HG03280 (cell line): ENCODE results near the gene EXOG.
"Not testable (repeated sequence)": the region's sequence is repeated elsewhere in the genome, so short reads cannot be mapped to it uniquely, and the experiment has no call there.

Experiments
- ATAC-seq: cut with Tn5 transposase; IDR thresholded peaks from one replicate; pipeline ENCODE4 v1.9.1; 2021; ENCODE audit warnings: mild to moderate bottlenecking, moderate library complexity; ENCODE audit not compliant: unreplicated experiment

The EXOG gene

GRCh38 chr3:38561746-38562466 is 65.8 kb downstream of the EXOG start:
- no peak for ATAC-seq

GRCh38 chr3:38562467-38562925 is 66.4 kb downstream of the EXOG start:
- no peak for ATAC-seq

GRCh38 chr3:38563070-38563885 is 67.1 kb downstream of the EXOG start:
- ATAC-seq, result no peak

- ATAC-seq, result no peak
Observed at GRCh38 chr3:38563886-38564270, 67.7 kb downstream of the EXOG start.

DNA sequence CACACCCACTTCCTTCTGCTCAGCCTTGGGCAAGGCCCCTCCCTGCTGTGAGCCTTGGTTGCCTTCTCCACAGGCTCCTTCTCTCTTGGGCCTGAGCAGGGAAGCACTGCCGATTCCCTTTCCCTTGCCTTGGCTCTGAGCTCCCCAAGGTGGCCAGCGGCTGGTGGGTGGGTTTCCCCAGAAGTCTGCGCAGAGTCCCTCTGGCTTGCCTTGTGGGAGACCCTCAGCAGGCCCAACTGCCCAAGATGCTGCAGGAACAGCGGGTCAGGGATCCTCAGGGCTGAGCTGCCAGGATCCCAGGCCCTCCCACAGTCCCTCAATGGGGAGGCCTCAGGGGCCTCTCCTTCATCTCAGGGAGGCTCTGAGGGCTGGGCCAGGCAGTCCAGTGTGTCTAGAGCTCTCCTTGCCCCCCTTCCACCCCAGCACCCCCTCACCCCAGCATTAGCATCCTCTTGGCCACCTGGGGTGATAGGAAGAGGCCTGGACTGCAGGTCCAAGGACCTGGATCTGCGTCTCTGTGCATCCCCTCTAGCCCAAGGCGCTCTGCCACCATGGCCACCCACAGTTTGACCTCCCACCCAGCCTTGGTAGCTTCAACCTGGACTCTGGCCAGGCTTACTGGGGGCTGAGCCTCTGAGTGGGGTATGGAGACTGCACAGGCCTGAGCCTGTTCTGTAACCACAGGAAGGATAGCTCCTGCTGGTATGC is 68.6 kb downstream of the EXOG start:
- ATAC-seq, result no peak

DNA sequence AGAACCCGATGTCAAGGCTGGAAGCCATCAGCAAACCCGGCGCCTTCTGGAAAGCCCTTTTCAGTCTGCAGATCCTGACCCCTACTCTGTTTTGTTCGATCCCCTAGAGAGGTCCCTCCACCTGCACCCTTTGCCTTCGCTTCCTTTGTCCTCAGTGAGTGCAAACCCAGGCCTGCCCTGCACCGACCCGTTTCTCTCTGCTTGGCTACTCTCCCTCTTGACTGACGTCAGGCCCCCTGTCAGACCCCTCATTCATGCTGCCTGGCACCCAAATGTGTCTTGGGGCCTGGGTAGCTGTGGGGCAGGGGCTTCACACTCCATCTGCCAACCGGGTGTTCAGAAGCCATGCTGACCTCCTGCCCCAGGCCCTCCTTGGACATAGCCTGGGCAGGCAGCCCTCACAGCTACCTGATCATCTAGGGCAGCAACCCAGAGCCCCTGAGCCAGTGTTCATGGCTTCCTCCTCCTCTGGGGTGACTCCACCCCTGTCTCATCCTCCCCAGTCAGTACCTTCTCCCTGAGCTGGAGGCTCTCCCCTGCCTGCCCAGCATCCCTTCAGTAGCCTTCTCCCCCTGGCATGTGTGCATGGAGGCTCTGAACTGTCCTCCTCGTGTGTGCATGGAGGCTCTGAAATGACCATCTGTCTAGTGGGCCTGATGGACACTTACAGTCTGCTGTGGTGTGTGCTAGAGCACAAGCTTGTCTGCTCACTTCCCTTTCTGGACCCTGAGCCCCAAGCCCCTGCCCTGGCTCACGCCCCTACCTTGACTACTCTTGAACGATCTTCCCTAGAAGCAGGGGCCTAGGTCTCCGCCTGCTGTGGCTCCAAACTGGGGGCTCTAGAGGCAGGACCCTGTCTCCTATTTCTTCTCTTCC is 69.4 kb downstream of the EXOG start:
- ATAC-seq, result no peak

- no peak for ATAC-seq
Observed at GRCh38 chr3:38566215-38566528, 70.0 kb downstream of the EXOG start.

GRCh38 chr3:38566794-38567193 is 70.7 kb downstream of the EXOG start:
- not testable (repeated sequence) for ATAC-seq

- no peak for ATAC-seq
Observed at GRCh38 chr3:38567498-38567897, 71.4 kb downstream of the EXOG start.

GRCh38 chr3:38573111-38573510 is 77.0 kb downstream of the EXOG start:
- ATAC-seq, result no peak

DNA sequence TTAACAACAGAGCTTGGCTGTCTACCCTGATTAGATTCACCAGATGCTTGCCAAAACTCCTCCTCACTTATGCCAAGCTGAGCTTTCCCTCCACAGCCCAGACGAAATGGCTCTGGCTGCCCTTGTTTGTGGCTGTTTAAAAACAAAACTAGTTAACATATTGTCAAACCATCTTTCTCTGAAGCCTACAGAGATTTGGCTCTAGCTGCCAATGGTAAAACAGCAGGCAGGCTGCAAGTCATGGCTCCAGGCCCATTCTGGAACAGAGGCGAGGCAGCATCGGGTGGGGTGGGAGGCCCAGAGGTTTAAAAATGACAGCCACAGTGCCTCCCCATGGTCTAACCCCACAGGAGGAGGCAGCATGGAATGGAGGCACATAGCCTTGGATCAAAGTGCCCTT is 77.4 kb downstream of the EXOG start:
- no peak for ATAC-seq

DNA sequence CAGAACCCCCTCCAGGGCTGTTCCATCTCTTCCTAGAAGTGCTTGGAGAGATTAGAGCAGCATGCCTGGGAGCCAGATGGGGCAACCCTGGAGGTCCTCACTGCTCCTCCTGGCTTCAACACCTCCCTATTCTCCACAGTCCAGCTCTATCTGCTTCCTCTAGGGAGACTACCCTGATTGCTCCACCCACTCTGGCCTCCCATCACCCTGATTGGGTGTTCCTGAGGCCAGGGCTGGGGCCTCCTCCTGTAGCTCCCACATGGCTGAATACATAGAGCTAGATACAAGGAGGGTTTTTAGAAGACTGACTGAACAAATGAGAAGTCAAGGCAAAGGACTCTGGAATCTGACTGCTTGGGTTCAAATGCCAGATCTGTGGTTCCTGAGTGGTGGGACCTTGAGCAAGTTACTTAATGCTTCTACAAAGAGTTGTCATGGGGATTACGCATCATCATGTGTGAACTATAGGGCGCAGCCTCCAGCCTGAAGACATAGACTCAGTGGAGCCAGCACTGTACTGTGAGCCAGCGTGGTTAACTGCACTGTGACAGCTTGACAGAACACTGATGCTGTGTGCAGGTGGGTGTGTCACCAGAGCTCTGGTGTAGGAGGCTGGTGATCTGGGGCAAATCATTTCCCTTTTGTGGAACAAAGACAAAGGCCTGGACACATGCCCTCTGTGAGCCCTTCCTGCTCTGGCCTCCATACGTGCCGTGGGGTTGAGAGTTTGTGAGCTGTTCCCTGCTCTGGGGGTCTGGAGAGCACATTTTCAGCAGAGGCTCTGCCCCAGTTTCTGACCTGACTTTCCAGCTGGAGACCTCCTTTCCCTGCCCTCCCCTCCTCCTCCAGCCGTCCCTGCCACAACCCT is 78.5 kb downstream of the EXOG start:
- ATAC-seq, result no peak

DNA sequence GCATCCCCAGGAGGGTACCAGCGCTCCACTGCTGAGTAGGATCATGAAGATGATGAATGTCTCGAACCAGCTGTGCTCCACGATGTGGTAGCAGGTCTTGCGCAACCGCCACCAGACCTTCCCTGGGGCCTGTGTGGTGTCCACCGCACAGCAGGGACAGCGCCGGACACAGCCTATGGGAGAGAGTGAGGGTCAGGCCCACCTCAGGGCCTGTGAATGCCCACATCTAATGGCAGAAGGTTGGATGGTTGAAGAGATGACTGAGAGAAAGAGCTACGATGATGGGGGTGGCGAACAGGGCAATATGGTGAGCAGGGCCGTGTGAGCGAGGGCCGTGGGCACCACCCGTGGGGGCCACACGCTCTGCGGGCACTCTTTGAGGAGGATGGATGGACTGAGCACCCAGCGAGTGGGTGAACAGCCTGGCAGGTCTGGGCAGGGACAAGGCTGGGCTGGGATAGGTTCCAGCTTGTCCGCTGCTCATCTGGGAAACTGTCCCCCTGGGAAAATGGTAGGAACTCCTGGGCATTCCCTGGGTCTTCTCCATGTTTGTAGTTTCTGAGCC is 79.2 kb downstream of the EXOG start:
- ATAC-seq, result no peak
